Lower lobe of right lung (tissue), 2 donors: ENCODE results near the gene ABCA12. TPM values are rescaled to one million over a fixed set of nuclear protein-coding genes. Genes with fewer than 3 reads are reported as not detected.

Experiments used
- ATAC-seq, 2 donors: fragments of 200-7000 bp; cut with Tn5 transposase; one replicate each; pipeline ENCODE4 v1.9.1; 2020 to 2022; ENCODE audit warnings: mild to moderate bottlenecking in 2 of 2, moderate library complexity in 2 of 2
- DNase-seq: peaks from one replicate; pipeline ENCODE4 v3.0.0-alpha.2; 2020
- H3K27ac ChIP-seq: fragments of 200-600 bp; one replicate; pipeline ENCODE4 v1.8.0; 2022
- H3K27me3 ChIP-seq: fragments of 200-600 bp; one replicate; pipeline ENCODE4 v1.8.0; 2022; ENCODE audit warnings: low read depth
- H3K36me3 ChIP-seq: fragments of 200-600 bp; one replicate; pipeline ENCODE4 v1.8.0; 2022; ENCODE audit warnings: mild to moderate bottlenecking
- H3K4me1 ChIP-seq: fragments of 200-600 bp; one replicate; pipeline ENCODE4 v1.8.0; 2022
- H3K4me3 ChIP-seq: fragments of 200-600 bp; one replicate; pipeline ENCODE4 v1.8.0; 2022; ENCODE audit warnings: mild to moderate bottlenecking
- H3K9me3 ChIP-seq: fragments of 200-600 bp; one replicate; pipeline ENCODE4 v1.8.0; 2022
- intact Hi-C: fragments of 100-400 bp; cut with DNase I; formaldehyde crosslinking; loops from one replicate; pipeline ENCODE4 v1.11.0; 2022
- total RNA-seq: library from RNA; stranded (reverse); fragmentation: NEBNext Ultra II Directional; extraction: Animal tissue kit (Norgen Biotek cat#: 25700); gene quantifications from one replicate; pipeline ENCODE4 v1.2.1, GENCODE V29; 2021
- TF ChIP-seq, protein P1 (sequence below): fragments of 200-600 bp; IDR thresholded peaks from one replicate; pipeline ENCODE4 v1.8.0; 2022; ENCODE audit warnings: antibody characterized with exemption, mild to moderate bottlenecking
- donor health status: DM: no; HTN: yes; CAD: no; lungs with severe emphysema.

Gene ABCA12
- total RNA-seq, 1 donor from 2014 or later, result not detected

DNA sequence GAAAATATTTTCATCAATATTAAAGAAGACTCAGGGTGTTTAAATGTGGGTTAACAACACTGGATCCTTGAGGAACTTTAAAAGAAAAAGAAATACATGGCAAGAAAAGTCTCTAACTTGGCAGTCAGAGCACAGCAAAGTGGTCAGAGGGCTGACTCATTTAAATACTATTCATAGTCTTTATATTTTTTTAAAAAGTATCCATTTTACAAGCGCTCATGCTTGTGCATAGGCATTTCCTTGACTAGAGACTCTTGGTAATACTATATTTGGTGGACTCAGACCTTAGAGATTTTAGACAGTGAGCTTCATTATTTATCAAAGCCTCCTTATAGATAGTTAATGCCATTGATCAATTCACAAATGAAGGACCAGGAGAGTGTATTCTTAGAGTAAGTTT, 110.2 kb downstream of the ABCA12 start:
- DNase-seq, result no peak
- no peaks in the 10 kb centered on the region for H3K9me3 ChIP-seq
- intact Hi-C loops, result no loop called here
- H3K4me1 ChIP-seq, result no peaks in the 10 kb centered on the region
- TF ChIP-seq, protein P1, sequence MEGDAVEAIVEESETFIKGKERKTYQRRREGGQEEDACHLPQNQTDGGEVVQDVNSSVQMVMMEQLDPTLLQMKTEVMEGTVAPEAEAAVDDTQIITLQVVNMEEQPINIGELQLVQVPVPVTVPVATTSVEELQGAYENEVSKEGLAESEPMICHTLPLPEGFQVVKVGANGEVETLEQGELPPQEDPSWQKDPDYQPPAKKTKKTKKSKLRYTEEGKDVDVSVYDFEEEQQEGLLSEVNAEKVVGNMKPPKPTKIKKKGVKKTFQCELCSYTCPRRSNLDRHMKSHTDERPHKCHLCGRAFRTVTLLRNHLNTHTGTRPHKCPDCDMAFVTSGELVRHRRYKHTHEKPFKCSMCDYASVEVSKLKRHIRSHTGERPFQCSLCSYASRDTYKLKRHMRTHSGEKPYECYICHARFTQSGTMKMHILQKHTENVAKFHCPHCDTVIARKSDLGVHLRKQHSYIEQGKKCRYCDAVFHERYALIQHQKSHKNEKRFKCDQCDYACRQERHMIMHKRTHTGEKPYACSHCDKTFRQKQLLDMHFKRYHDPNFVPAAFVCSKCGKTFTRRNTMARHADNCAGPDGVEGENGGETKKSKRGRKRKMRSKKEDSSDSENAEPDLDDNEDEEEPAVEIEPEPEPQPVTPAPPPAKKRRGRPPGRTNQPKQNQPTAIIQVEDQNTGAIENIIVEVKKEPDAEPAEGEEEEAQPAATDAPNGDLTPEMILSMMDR, result no peak
- no peak for ATAC-seq
- no peaks in the 10 kb centered on the region for H3K27me3 ChIP-seq
- no peaks in the 10 kb centered on the region for H3K36me3 ChIP-seq
- no peak overlapping the region for H3K27ac ChIP-seq
- no peak overlapping the region for H3K4me3 ChIP-seq

DNA sequence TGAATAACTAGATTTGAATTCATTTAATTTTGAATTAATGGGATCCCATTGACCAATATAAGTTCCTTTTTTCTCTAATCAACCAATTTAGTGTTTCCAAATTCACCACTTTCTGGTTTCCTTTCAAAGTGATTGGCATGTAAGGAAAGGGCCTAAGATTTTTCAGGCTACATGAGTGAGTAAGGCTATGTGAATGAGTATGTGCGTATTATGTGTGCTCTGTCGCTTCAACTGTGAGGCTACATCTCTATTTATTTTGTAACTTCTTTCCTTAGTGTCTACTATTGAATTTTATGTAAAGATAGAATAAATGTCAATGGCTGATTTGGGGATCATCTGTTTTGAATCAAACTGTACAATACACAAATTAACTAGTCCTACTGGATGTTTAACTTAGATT, 110.6 kb downstream of the ABCA12 start:
- DNase-seq (no peak), ATAC-seq (no peak)
- intact Hi-C loops, result no loop called here
- Histone ChIP-seq H3K4me1 (no peaks in the 10 kb centered on the region), H3K27me3 (no peaks in the 10 kb centered on the region), H3K36me3 (no peaks in the 10 kb centered on the region), H3K27ac (no peak overlapping the region), H3K9me3 (no peaks in the 10 kb centered on the region), H3K4me3 (no peak overlapping the region)
- TF ChIP-seq, protein P1, result no peak

DNA sequence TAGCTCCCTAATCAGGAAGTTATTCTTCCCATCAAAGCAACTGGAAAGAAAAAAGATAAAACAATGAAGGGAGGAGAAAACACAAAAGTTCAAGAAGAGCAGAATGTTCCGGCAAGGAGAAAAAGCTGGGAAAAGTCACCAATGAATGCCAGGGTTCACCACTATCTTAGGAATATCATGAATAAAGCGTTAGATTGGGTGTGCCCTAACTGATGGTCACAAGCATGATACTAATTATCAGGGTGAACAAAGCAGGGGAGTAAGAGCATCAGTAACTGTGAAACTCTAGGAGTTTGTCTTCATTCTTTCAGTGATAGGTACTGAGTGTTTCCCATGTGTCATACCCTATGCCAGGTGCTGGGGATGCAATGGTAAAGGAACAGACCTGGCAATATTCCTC, 115.5 kb downstream of the ABCA12 start:
- intact Hi-C loops, result no loop called here
- no peak for ATAC-seq

DNA sequence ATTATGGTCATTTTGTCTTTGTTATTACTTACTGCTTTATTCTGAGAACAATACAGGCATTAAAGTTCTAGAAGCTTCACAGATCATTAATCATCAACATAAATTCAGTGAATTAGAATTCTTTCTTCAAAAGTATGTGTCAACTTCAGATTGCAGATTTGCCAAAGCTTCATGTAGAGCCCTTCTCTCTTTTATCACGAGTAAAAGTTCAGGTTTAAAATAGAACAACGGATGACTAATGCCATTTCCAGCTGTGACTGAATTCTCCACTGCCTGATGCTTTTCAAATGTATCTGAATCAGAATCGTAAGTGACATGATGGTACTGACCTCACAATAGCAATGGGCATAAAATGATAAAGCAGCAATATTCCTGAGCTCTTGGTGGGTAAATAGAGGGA, 116.0 kb downstream of the ABCA12 start:
- Histone ChIP-seq H3K9me3 (no peaks in the 10 kb centered on the region), H3K4me3 (no peak overlapping the region), H3K36me3 (no peaks in the 10 kb centered on the region), H3K4me1 (no peaks in the 10 kb centered on the region), H3K27ac (no peak overlapping the region), H3K27me3 (no peaks in the 10 kb centered on the region)
- no peak for DNase-seq
- intact Hi-C loops, result no loop called here
- no peak for ATAC-seq
- TF ChIP-seq, protein P1, result no peak

More for the DNA sequence above, 115.5 kb downstream of the ABCA12 start:
- DNase-seq, result no peak
- no peak overlapping the region for H3K4me3 ChIP-seq
- no peaks in the 10 kb centered on the region for H3K27me3 ChIP-seq
- no peaks in the 10 kb centered on the region for H3K9me3 ChIP-seq
- no peak overlapping the region for H3K27ac ChIP-seq
- TF ChIP-seq, protein P1, result no peak
- no peaks in the 10 kb centered on the region for H3K4me1 ChIP-seq
- H3K36me3 ChIP-seq, result no peaks in the 10 kb centered on the region

DNA sequence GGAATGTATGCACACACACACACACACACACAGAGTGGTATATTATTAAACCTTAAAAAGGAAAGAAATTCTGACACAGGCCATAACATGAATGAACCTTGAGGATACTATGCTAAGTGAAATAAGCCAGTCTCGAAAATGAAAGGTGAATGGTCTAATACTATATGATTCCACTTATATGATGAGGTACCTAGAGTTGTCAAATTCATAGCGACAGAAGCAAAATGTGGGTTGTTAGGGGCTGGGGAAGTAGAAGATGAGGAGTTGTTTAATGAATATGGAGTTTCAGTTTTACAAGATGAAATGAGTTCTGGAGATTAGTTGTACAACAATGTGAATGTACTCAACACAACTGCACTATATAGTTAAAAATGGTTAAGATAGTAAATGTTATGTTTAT, 118.1 kb downstream of the ABCA12 start:
- H3K9me3 ChIP-seq, result no peaks in the 10 kb centered on the region
- H3K27ac ChIP-seq, result no peak overlapping the region
- no peaks in the 10 kb centered on the region for H3K36me3 ChIP-seq
- intact Hi-C loops, result no loop called here
- H3K4me3 ChIP-seq, result no peak overlapping the region
- TF ChIP-seq, protein P1, result no peak
- no peaks in the 10 kb centered on the region for H3K4me1 ChIP-seq
- DNase-seq (no peak), ATAC-seq (no peak)
- no peaks in the 10 kb centered on the region for H3K27me3 ChIP-seq
